SJCRH30 (cell line): ENCODE results near the gene TENM4. TPM values are rescaled to one million over a fixed set of nuclear protein-coding genes. Genes with fewer than 3 reads are reported as not detected.

Experiments used
- DNase-seq, 2 experiments: peaks; one replicate each; pipeline ENCODE4 v3.0.0-alpha.2; 2015 to 2020
- H3K27ac ChIP-seq: fragments of 250-450 bp; sonication (Bioruptor Pico); 2 replicates; pipeline ENCODE4 v1.5.1; 2020; ENCODE audit warnings: mild to moderate bottlenecking, moderate library complexity
- H3K27me3 ChIP-seq: fragments of 250-450 bp; sonication (Bioruptor Pico); 2 replicates; pipeline ENCODE4 v1.5.1; 2020; ENCODE audit warnings: mild to moderate bottlenecking, moderate library complexity
- H3K36me3 ChIP-seq: fragments of 250-450 bp; sonication (Bioruptor Pico); 2 replicates; pipeline ENCODE4 v1.5.1; 2020; ENCODE audit warnings: mild to moderate bottlenecking, moderate library complexity
- H3K4me1 ChIP-seq: fragments of 250-450 bp; sonication (Bioruptor Pico); 2 replicates; pipeline ENCODE4 v1.5.1; 2020; ENCODE audit warnings: mild to moderate bottlenecking, moderate library complexity
- H3K4me3 ChIP-seq: fragments of 250-450 bp; sonication (Bioruptor Pico); 2 replicates; pipeline ENCODE4 v1.5.1; 2020; ENCODE audit warnings: mild to moderate bottlenecking, moderate library complexity
- H3K9me3 ChIP-seq: fragments of 250-450 bp; sonication (Bioruptor Pico); replicated peaks from 2 replicates; pipeline ENCODE4 v1.5.1; 2020; ENCODE audit warnings: mild to moderate bottlenecking, moderate library complexity
- total RNA-seq: library from RNA; depleted of rRNA; stranded (reverse); fragments of >200 nt; shearing (Covaris generic); gene quantifications from 2 replicates; pipeline ENCODE4 v1.2.3, GENCODE V29; 2014

TENM4 gene
- total RNA-seq, 1 experiment from 2014 or later, result 0.53 TPM

DNA sequence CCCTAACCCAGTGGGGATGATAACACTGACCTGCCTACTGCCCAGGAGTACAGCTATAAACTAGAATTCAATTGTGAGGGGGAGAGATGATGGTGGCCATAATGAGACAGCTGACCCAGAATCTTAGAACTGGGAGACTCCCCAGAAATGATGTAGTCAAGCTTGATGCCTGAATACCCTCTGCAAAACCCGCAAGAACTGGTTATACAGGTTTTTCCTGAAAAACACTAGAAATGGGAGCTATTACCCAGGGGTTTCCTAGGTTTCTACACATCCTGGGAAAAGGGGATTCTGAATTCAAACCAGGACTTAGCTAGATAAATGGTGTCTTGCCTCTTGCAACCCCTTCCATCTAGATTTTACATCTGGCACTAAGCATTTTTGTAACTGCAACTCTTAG is 752.4 kb downstream of the TENM4 start:
- Histone ChIP-seq H3K27me3 (no peaks in the 10 kb centered on the region), H3K9me3 (no peaks in the 10 kb centered on the region), H3K36me3 (no peaks in the 10 kb centered on the region), H3K27ac (no peak overlapping the region), H3K4me3 (no peak overlapping the region), H3K4me1 (no peaks in the 10 kb centered on the region)
- no peak for DNase-seq

DNA sequence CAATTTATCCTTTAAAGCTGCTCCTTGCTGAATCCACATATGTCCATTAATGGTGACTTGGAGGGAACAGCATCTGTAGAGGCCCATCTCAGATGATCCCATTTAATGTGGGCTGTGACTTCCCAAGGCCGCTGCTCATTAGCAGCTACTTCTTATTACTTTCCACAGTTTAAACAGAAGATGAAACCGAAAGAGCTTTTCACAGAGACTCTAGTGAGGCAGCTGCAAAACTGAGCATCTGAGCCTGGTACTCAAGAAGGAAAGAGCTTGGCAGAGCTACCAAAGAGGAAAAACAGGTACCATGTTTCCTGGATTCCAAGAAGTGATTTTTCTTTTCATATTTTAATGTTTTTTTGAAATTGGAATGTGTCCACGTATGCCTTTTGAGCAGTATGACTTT is 755.7 kb downstream of the TENM4 start:
- DNase-seq, result no peak
- Histone ChIP-seq H3K4me3 (no peak overlapping the region), H3K27ac (no peak overlapping the region), H3K4me1 (no peaks in the 10 kb centered on the region), H3K27me3 (no peaks in the 10 kb centered on the region), H3K36me3 (no peaks in the 10 kb centered on the region), H3K9me3 (no peaks in the 10 kb centered on the region)

DNA sequence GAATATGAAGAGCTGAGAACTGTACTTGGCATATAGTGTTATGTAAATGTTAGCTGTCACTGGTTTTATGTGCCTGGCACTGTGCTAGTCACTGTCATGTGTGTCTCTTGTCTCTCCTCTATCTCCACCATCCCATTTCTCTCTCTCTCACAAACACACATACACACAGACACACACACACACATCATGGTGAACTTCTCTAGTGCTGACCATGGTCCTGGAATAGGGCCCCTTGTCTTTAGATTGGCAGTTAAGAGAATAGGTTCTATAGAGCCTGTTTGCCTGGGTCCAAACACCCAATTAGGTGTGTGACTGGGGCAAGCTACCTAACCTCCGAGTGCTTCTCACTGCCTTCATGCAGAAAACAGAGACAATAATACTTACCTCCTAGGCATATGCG is 756.5 kb downstream of the TENM4 start:
- no peaks in the 10 kb centered on the region for H3K4me1 ChIP-seq
- peak in 1 of 2 experiments; percentile 7 for DNase-seq
- H3K36me3 ChIP-seq, result no peaks in the 10 kb centered on the region
- no peaks in the 10 kb centered on the region for H3K27me3 ChIP-seq
- no peaks in the 10 kb centered on the region for H3K9me3 ChIP-seq
- H3K27ac ChIP-seq, result no peak overlapping the region
- no peak overlapping the region for H3K4me3 ChIP-seq

DNA sequence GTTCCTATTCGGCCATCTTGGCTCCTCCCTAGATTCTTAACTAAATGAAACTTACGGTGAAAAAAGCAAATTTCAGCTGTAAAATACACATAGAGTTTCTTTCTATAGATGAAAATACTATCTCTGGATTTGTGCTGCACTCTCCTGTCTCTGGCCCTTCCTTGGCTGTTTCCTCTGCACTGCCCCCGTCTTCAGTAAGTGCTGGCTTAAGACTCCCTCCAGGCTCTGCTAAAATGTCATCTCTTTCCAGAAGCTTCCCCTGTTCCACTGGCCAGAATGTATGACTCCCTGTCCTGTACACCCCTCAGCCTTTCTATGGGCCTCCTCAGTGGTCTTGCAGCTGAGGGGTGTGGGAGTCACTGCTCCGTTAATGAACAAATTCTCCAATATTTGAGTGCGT is 757.1 kb downstream of the TENM4 start:
- Histone ChIP-seq H3K27ac (no peak overlapping the region), H3K4me1 (no peaks in the 10 kb centered on the region), H3K9me3 (no peaks in the 10 kb centered on the region), H3K36me3 (no peaks in the 10 kb centered on the region), H3K27me3 (no peaks in the 10 kb centered on the region), H3K4me3 (no peak overlapping the region)
- no peak for DNase-seq

DNA sequence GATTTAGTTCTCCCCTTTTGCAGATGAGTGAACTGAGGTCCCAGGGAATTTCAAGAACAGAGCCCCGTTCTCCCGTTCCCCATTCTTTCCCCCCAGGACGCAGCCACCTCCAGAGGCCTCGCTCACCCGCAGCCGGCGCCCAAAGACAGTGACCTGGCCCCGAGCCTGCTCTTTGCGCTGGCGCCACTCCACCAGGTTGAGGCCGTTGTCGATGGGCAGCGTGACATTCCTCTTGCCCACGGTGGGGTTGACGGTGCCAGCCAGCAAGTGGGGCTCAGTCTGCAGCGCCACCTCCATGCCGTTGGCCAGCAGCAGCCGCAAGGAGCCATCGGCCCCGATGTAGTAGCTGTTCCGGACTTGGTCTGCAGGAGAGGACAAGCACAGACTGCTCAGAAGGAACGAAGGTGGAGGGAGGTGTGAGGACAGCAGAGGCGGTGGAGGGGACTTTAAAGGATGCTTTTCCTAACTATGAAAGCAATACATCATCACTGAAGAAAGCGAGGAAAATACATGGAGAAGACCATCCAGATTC is 764.7 kb downstream of the TENM4 start:
- H3K4me1 ChIP-seq, result no peaks in the 10 kb centered on the region
- no peak overlapping the region for H3K27ac ChIP-seq
- no peaks in the 10 kb centered on the region for H3K36me3 ChIP-seq

DNA sequence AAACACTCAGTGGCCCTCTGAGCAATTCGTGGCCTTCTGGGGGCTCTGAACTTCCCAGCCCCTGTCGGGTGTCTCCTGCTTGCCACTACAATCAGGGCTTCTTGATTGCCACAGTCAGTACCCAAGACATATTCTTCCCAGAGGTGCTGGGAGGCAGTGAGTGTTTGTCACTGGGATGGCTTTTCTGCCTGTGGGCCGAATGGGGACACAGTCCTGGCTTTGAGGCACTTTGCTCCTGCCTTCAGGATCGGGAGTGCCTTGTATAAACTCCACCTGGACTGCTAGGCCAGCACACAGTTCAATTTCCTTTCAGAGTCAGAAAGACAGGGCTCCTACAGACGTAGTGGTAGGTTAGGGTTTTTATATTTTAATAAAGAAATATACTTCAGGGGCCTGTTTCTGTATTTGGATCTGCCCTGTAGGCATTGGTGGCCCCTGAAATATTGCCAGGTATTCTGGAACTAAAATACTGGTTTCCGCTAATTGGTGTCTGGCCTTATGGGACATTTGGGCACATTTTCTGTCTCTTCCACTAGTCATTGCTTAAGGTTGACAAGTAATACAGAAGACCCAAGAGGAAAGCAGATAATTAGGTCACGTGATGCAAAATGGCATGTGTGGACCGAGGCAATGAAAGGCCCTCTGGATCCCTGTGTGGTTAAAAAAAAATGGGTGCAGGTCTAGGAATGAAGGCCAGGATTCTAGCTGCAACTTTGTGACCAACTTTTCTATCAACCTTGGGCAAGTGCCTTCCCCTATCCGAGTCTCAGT is 767.8 kb downstream of the TENM4 start:
- H3K4me3 ChIP-seq, result no peak overlapping the region
- H3K27ac ChIP-seq, result no peak overlapping the region
- no peaks in the 10 kb centered on the region for H3K36me3 ChIP-seq
- no peaks in the 10 kb centered on the region for H3K9me3 ChIP-seq
- DNase-seq, result no peak
- H3K27me3 ChIP-seq, result no peaks in the 10 kb centered on the region
- no peaks in the 10 kb centered on the region for H3K4me1 ChIP-seq

More for the DNA sequence above, 764.7 kb downstream of the TENM4 start:
- H3K4me3 ChIP-seq, result no peak overlapping the region
- no peak for DNase-seq
- H3K9me3 ChIP-seq, result no peaks in the 10 kb centered on the region
- H3K27me3 ChIP-seq, result no peaks in the 10 kb centered on the region

DNA sequence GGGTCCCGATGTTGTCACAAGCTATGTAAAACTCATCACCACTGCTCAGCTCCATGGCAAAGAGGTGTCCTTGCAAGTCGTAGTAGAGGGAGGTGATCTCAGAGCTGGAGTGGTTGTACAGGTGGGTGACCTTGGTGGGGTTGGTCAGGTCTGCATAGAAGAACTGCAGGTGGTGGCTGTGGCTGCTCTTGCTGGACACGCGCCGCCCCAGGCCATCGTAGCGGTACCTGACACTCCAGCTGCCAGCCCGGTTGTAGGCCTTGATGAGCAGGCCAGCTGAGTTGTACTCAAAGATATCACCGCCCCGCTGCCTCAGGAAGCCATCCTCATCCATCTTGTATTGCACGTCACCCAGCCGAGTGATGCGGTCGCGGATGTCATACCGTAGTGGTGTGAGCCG is 771.6 kb downstream of the TENM4 start:
- Histone ChIP-seq H3K4me1 (no peaks in the 10 kb centered on the region), H3K27ac (no peak overlapping the region), H3K4me3 (no peak overlapping the region), H3K9me3 (no peaks in the 10 kb centered on the region), H3K27me3 (no peaks in the 10 kb centered on the region), H3K36me3 (no peaks in the 10 kb centered on the region)
- no peak for DNase-seq

DNA sequence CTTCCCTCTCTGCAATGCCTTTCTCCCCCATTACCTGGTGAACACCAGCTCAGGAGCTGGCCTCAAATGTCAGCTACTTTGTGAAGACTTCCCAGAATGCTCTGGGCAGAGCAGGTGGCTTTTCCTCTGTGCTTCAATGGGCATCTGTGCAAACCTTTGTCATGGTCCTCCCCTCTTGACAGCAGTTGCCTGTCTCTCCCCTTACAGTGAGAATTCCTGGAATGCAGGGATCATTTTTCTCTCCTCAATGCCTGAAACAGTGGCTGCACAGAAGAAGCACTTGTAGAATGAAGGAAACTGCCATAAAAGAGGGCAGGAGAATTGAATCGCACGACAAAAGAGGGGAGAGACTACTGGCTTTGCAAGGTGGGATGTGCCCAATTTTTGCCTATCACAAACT is 773.4 kb downstream of the TENM4 start:
- Histone ChIP-seq H3K27me3 (no peaks in the 10 kb centered on the region), H3K27ac (no peak overlapping the region), H3K36me3 (no peaks in the 10 kb centered on the region), H3K9me3 (no peaks in the 10 kb centered on the region), H3K4me1 (no peaks in the 10 kb centered on the region), H3K4me3 (no peak overlapping the region)
- no peak for DNase-seq

DNA sequence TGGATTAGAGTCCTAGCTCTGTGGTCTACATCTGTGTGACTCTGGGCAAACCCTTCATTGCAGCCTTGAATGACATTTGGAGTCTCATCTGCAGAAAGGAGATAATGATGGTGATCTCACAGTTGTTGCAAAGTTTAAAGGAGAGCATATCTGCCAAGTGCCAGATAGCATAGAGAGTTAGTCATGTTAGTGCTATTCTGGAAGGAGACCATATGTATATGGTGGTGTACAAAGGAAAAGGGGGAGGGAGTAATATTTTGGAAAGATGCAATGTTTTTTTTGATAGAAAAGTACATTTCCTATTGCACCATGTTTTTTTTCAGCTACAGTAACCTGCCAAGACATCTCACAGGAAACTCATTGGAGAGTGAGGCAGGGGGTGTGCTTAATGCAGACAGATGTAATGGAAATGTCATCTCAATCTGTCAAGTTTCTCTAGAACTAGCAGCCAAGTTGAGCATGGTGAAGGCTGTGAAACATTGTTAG is 774.1 kb downstream of the TENM4 start:
- H3K36me3 ChIP-seq, result no peaks in the 10 kb centered on the region
- H3K27ac ChIP-seq, result no peak overlapping the region
- H3K4me3 ChIP-seq, result no peak overlapping the region
- DNase-seq, result no peak
- no peaks in the 10 kb centered on the region for H3K4me1 ChIP-seq
- no peaks in the 10 kb centered on the region for H3K9me3 ChIP-seq
- no peaks in the 10 kb centered on the region for H3K27me3 ChIP-seq

DNA sequence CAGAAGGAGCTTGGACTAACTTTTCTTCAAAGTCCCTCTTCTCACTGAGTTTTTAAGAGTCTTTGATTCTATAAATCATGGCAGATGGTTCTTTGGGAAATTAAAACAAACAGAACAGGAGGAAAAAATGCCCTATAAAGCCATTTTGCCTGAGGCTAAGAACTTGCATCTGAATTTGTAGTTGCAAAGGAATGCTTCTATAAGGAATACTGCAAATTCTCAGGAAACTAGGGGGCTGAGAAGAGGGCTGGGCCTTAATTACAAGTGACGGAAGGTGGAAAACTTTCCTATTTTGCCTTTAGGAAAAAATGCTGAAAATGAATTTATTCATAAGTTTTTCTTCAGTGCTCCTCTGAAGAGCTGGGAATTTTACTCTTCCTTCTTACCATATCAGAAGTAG is 776.2 kb downstream of the TENM4 start:
- no peaks in the 10 kb centered on the region for H3K27me3 ChIP-seq
- no peak overlapping the region for H3K4me3 ChIP-seq
- no peaks in the 10 kb centered on the region for H3K4me1 ChIP-seq
- H3K36me3 ChIP-seq, result no peaks in the 10 kb centered on the region
- DNase-seq, result no peak
- H3K27ac ChIP-seq, result no peak overlapping the region
- no peaks in the 10 kb centered on the region for H3K9me3 ChIP-seq

DNA sequence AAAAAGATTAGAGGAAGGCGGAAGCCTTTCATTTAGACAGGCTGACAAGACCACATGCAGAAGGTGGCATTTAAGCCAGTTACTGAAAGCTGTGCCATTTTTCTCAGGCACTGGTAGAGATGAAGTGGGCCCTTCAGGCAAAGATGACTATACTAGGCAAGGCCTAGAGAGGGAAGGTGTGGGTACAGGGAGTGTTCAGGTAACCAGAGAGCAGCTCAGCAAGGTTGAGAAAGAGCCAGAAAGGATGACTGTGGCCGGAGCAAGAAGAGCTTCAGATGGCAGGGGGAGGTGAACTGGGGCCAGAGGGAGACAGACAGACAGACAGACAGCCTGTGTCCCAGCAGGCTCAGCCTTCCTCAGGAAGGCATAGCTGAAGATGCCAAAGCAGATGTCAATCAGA is 778.0 kb downstream of the TENM4 start:
- Histone ChIP-seq H3K27ac (no peak overlapping the region), H3K4me3 (no peak overlapping the region), H3K27me3 (no peaks in the 10 kb centered on the region), H3K4me1 (no peaks in the 10 kb centered on the region), H3K36me3 (no peaks in the 10 kb centered on the region), H3K9me3 (no peaks in the 10 kb centered on the region)
- no peak for DNase-seq

DNA sequence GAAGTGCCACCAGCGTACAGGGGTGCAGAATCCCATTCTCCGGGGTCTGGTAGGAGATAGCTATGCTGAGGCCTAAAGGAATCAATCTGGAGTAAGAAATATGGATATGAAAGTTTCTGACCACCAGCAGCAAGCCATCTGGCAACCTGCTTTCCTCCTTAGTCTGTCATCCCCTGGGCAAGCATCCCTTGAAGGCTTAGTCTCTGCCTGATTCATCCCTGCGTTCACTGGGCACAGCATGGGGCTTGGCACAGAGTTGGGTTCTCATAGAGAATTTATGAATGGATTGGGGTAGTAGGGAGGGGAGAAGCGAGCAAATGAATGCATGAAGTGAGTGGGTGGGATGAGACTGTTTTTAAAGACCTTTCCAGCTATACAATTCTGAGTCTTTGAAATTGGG is 780.4 kb downstream of the TENM4 start:
- Histone ChIP-seq H3K9me3 (no peaks in the 10 kb centered on the region), H3K4me3 (no peak overlapping the region), H3K36me3 (no peaks in the 10 kb centered on the region), H3K27me3 (no peaks in the 10 kb centered on the region), H3K27ac (no peak overlapping the region), H3K4me1 (no peaks in the 10 kb centered on the region)
- no peak for DNase-seq

DNA sequence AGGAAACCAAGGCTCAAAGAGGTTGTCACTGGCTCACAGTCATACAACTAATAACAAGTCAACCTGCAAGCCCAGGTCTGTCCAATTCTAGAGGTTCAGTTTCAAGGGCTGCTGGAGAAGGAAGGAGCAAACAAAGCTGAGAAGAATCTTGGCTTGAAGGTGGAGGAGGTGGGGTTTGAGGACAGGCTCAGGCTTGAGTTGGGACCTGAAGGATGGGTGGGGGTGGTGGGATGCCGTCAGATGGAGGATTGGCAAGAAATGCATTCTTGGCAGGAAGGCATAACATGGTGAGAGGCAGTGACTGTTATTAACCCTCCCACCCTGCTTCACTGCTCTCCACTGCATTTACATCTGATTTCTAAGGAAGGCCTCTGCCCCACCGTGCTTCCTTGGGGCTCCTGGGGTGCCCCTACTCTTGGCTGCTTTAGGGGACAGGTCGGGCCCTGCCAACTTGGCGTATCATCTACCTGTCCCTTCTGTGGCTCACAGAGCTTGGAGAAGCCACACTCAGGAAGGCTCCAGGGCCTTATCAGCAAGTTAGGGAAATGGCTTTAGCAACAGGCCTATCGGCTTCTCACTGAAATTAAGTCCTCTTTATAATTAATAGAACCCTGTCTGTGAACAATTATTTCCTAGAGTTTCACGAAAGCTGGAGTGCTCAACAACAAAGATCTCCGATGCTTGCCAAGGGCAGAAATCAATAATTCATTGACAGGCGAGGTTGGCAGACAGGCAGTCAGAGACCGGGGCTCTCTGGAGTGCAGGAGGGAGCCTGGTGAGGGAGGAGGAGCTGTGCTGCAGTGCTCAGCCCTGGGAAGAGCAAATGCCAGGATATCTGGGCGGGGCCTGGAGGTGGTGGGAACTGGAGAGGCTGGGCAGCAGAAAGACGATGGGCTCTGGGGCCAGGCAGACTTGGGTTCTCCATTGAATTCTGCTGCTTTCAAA is 781.2 kb downstream of the TENM4 start:
- Histone ChIP-seq H3K4me1 (no peaks in the 10 kb centered on the region), H3K36me3 (no peaks in the 10 kb centered on the region), H3K4me3 (no peak overlapping the region), H3K27me3 (no peaks in the 10 kb centered on the region), H3K27ac (no peak overlapping the region), H3K9me3 (no peaks in the 10 kb centered on the region)
- DNase-seq, result no peak

DNA sequence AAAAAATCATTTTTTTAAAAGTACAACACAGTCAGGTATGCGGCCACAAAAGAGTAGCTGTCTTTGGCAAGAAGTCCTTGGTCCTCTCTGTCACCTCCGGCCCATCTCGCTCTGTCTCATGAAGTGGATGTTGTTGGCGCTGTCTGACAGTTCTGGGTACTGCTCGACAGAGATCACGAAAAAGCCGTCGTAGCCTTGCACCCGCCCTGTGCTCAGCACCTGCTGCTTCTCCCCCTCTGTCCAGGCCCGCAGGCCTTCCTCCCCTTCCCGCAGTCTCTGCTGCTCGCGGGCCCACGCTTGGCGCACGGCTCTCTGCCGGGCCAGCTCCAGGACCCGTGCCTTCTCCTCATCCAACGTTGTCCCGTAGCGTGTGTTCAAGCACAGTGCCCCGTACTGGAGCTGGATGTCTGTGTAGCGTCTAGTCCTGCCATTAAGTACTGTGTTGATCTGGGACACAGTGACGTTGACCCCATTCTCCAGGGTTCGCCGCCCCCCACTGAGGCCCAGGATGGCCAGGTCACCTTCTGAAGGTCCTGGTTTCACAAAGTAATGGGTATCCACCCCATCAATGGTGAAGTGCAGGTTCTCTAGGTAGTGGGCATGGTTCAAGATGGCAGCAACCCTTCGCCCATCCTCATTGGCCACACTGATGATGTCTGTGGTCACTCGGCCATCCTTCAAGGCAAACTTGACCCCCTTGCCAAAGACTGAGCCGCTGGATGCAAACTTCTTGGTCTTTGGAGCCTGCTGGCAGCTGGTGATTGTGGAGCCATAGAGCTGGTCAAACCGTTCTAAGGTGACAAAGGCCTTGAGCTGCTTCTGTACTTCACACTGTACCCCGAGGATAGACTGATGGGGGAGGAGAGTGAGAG is 782.6 kb downstream of the TENM4 start:
- Histone ChIP-seq H3K27ac (no peak overlapping the region), H3K27me3 (no peaks in the 10 kb centered on the region), H3K4me3 (no peak overlapping the region), H3K4me1 (no peaks in the 10 kb centered on the region), H3K9me3 (no peaks in the 10 kb centered on the region), H3K36me3 (no peaks in the 10 kb centered on the region)
- no peak for DNase-seq
